Calu3 (cell line): ENCODE measurements around the gene ADSL. TPM values are rescaled to one million over a fixed set of nuclear protein-coding genes. Genes with fewer than 3 reads are reported as not detected.

ENCODE experiments used
- BruUV-seq: library from RNA; stranded (reverse); fragments of 400-500 nt; replicated peaks from 2 replicates; lab custom pipeline; 2021; lab: Mats Ljungman, UMichigan
- CTCF ChIA-PET: fragments of 300-600 bp; sonication (Branson Sonifier 250); formaldehyde crosslinking; loops from one replicate; lab custom pipeline; 2022; ENCODE audit warnings: antibody characterized with exemption; lab: Charles Lee
- DNase-seq: peaks from one replicate; pipeline ENCODE4 v3.0.0; 2022
- H3K27ac Mint-ChIP-seq: one replicate; pipeline ENCODE4 v1.8.0; 2022; ENCODE audit warnings: mixed read lengths; ENCODE audit not compliant: unreplicated experiment
- H3K27me3 Mint-ChIP-seq: one replicate; pipeline ENCODE4 v1.8.0; 2022; ENCODE audit warnings: mixed read lengths; ENCODE audit not compliant: unreplicated experiment
- H3K36me3 Mint-ChIP-seq: one replicate; pipeline ENCODE4 v1.8.0; 2022; ENCODE audit warnings: mild to moderate bottlenecking, moderate library complexity, mixed read lengths; ENCODE audit not compliant: insufficient read depth, unreplicated experiment
- H3K4me1 Mint-ChIP-seq: one replicate; pipeline ENCODE4 v1.8.0; 2022; ENCODE audit warnings: mild to moderate bottlenecking, low read depth, mixed read lengths; ENCODE audit not compliant: unreplicated experiment
- H3K4me3 Mint-ChIP-seq: one replicate; pipeline ENCODE4 v1.8.0; 2022; ENCODE audit warnings: mild to moderate bottlenecking, low read depth, moderate library complexity, mixed read lengths; ENCODE audit not compliant: unreplicated experiment
- H3K9me3 Mint-ChIP-seq: one replicate; pipeline ENCODE4 v1.8.0; 2022; ENCODE audit warnings: low read depth, mixed read lengths; ENCODE audit not compliant: unreplicated experiment
- intact Hi-C: fragments of 100-400 bp; cut with micrococcal nuclease; formaldehyde crosslinking; loops from one replicate; pipeline ENCODE4 v1.10.0; 2022; ENCODE audit not compliant: unreplicated experiment
- total RNA-seq: library from RNA; stranded (reverse); gene quantifications from 2 replicates; pipeline ENCODE4 v1.2.3, GENCODE V29; 2022
- TF ChIP-seq, protein P1 (sequence below): fragments of 200-600 bp; IDR thresholded peaks from one replicate; pipeline ENCODE4 v1.8.0; 2022; ENCODE audit warnings: antibody characterized with exemption; ENCODE audit not compliant: unreplicated experiment

Gene ADSL
- total RNA-seq, 1 experiment from 2014 or later: 96.3 TPM

DNA sequence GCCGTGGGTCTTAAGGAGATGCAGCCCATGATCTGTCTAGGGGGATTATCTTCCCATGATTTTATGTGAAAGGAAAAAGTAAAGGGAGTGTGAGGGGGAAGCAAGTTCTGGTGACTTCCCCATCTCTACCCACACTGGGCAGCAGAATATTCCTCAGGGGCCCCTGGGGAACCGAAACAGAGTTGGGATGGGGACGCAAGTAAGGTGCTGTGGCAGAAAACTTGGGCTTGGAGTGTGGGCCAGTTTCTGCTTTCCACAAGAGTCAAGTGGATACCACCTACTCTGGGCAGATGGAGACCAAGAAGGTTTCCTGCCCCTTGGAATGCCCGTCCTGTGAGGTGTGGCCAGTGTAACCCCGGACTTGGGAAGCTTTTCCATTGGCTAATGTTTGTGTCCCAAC is 88.4 kb downstream of the ADSL start:
- CTCF ChIA-PET: interaction anchor here (0.6 kb wide), 1 partner anchor 68 kb away, joined by 3 read pairs; no protein-coding TSS in a partner anchor
- H3K4me3 Mint-ChIP-seq: no peak overlapping the region
- no TSS peak for BruUV-seq
- TF ChIP-seq, protein P1, sequence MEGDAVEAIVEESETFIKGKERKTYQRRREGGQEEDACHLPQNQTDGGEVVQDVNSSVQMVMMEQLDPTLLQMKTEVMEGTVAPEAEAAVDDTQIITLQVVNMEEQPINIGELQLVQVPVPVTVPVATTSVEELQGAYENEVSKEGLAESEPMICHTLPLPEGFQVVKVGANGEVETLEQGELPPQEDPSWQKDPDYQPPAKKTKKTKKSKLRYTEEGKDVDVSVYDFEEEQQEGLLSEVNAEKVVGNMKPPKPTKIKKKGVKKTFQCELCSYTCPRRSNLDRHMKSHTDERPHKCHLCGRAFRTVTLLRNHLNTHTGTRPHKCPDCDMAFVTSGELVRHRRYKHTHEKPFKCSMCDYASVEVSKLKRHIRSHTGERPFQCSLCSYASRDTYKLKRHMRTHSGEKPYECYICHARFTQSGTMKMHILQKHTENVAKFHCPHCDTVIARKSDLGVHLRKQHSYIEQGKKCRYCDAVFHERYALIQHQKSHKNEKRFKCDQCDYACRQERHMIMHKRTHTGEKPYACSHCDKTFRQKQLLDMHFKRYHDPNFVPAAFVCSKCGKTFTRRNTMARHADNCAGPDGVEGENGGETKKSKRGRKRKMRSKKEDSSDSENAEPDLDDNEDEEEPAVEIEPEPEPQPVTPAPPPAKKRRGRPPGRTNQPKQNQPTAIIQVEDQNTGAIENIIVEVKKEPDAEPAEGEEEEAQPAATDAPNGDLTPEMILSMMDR: no peak
- peaks cover 11% of the 10 kb centered on the region for H3K36me3 Mint-ChIP-seq
- no peak overlapping the region for H3K27ac Mint-ChIP-seq
- intact Hi-C loops: loop anchor here (10.0 kb wide), 1 partner anchor 330 kb away; no protein-coding TSS in a partner anchor
- H3K4me1 Mint-ChIP-seq: peaks cover 23% of the 10 kb centered on the region
- no peak for DNase-seq
- no peaks in the 10 kb centered on the region for H3K9me3 Mint-ChIP-seq
- H3K27me3 Mint-ChIP-seq: no peaks in the 10 kb centered on the region

DNA sequence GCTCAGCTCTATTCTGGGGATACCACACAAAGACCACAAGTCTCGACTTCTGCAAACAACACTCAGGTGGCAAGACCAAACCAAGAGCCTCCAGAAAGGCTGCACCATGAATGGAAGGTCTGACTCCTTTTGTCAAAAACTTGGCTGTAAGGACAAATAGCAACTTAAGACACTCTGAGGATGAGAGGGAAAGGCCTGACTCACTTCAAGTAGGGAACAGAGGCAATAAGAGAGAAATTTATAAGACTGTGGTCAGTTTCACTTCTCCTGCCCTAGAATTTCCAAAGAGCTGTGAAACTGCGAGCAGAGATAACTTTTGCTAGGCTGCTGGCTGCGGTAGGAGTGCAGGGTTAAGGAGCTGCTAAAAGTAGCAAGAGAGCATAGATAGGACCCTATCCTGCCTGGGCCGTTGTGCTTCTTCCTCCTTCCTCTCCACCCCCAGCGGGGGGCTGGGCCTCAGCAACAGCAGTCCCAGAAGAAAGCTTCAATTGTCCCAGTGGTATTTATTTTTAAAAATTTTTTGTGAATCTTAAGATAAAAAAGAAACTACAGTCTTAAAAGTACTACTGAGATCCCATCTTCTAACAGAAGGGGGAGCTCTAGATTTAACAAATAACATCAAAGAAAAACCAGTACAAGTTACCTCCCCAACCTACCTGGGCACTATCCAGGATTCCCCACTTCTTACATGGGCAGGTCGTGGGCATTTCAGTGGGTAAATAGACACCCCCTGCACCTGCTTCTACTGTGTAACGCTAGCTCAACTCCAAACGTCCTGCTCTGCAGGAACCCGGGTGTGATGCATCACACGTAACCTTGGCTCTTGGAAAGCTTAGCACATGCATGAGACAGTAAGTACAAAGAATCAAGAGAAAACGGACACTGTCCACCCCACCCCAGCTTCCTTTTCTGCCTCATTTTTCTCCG is 90.5 kb downstream of the ADSL start:
- Mint-ChIP-seq H3K4me1 (peaks cover 30% of the 10 kb centered on the region), H3K4me3 (no peak overlapping the region), H3K36me3 (no peaks in the 10 kb centered on the region), H3K27me3 (no peaks in the 10 kb centered on the region), H3K9me3 (no peaks in the 10 kb centered on the region), H3K27ac (no peak overlapping the region)
- BruUV-seq: no TSS peak
- intact Hi-C loops: loop anchor here (1.0 to 10.0 kb wide), 3 partner anchors 50 to 328 kb away; no protein-coding TSS in a partner anchor
- peak; percentile 9 for DNase-seq
- TF ChIP-seq, protein P1: peak; percentile 55
- CTCF ChIA-PET: interaction anchor here (0.6 to 2.0 kb wide), 17 partner anchors 15 to 462 kb away, joined by 3 to 12 read pairs (median 4); partner anchors contain the start of gene MRTFA

Other genes starting within 250 kb of the ADSL start
- 44.6 and 46.0 TPM in 2 replicates for gene TNRC6B, start 168.6 kb upstream of the ADSL start, total RNA-seq
- 70.6 and 83.3 TPM in 2 replicates for gene SGSM3, start 24.1 kb downstream of the ADSL start, total RNA-seq